ENCODE data around the gene NPC1L1.

- no peak for TF ChIP-seq CTCF (IDR thresholded peaks at IDR 0.05; ENCODE audit: poor library complexity, severe bottlenecking)
- TF ChIP-seq TAF1 (IDR thresholded peaks at IDR 0.05; ENCODE audit: low read depth): no peak
- TF ChIP-seq REST (IDR thresholded peaks at IDR 0.05; ENCODE audit: borderline replicate concordance): no peak
- no peak for TF ChIP-seq MXI1 (conservative IDR thresholded peaks at IDR 0.05; ENCODE audit: poor library complexity, severe bottlenecking)
- TF ChIP-seq SMC3 (conservative IDR thresholded peaks at IDR 0.05; ENCODE audit: poor library complexity): no peak
- TF ChIP-seq EZH2 (IDR thresholded peaks at IDR 0.05; ENCODE audit: borderline replicate concordance, insufficient read depth, low read length, poor library complexity, severe bottlenecking): no peak
These were observed 43.7 kb downstream of the NPC1L1 start for GRCh38 chr7:44497155-44498027.

All from neural cell (in vitro differentiated cells).